AML-193 (cell line): ENCODE measurements around the gene SNRNP40.
A peak's percentile ranks its signal among the peaks of the same experiment; 100 is the strongest.
"Not testable (repeated sequence)": the region's sequence is repeated elsewhere in the genome, so short reads cannot be mapped to it uniquely, and the experiment has no call there.

Experiments used
- DNase-seq, 2 experiments: peaks; one replicate each; lab custom pipeline; 2025; lab: John Stamatoyannopoulos, UW

SNRNP40 gene

GRCh38 chr1:31296486-31297276 is at the start of gene SNRNP40, which contains the start of gene ZCCHC17:
TSS of gene SNRNP40 (minus strand) at chr1:31296788. CDS start at chr1:31296751, 37 bp downstream.
TSS of gene ZCCHC17 (plus strand) at chr1:31297032. CDS start at chr1:31310099, 13,067 bp downstream.
- peak; percentile 98 to 99 for DNase-seq

DNA sequence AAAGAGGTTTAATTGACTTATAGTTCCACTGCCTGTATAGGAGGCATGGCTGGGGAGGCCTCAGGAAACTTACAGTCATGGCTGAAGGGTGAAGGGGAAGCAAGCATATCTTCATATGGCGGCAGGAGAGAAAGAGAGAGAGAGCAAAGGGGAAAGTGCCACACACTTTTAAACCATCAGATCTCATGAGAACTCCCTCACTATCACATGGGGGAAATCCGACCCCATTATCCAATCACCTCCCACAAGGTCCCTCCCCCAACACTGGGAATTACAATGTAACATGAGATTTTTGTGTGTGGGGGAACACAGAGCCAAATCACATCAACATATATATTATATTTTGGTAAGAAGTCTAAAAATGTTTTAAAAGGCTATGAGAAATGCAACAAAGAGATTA is 49.0 kb upstream of the SNRNP40 start:
- DNase-seq, result no peak

DNA sequence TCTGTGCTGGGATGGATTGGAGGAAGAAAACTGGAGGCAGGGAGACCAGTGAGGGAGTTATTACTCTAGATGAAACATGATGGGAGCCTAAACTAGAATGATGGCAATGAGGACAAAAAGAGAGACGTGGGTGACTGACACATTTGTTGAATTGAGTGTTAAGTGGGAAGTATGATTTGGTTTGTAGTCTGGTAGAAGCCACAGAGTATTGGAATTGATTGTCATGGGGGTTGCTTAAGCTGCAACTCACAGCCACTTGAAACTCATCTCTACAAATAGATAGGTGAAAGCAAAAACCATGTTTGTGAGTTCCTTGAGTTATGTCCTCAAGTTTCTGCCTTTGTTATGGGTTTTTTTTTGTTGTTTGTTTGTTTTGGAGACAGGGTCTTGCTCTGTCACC is 47.9 kb upstream of the SNRNP40 start:
- DNase-seq, result no peak

GRCh38 chr1:31336687-31337467 is 40.3 kb upstream of the SNRNP40 start:
- no peak for DNase-seq

DNA sequence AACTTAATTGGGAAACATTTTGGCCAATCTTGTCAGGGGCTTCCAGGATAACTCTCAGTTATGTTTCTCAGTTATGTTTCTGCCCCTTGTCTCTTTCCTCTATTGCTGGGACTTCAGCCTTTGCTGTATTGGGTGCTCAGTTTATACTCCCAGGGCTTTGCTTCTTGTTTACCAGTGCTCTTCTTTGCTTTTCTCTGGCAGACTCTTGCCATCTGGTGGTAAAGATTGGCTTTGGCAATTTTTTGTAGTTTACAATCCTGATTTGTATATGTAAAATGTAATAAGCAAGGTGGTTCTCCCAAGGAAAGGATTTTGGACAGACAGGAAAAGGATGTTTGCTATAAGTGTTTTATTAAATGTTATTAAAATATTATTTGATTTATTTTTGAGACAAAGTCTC is 38.4 kb upstream of the SNRNP40 start:
- peak; percentile 42 to 59 for DNase-seq

- no peak for DNase-seq
Measured at GRCh38 chr1:31327381-31327780, 30.8 kb upstream of the SNRNP40 start.

GRCh38 chr1:31326461-31326860 is 29.9 kb upstream of the SNRNP40 start:
- DNase-seq, result no peak

GRCh38 chr1:31324992-31325391 is 28.4 kb upstream of the SNRNP40 start:
- no peak for DNase-seq

DNA sequence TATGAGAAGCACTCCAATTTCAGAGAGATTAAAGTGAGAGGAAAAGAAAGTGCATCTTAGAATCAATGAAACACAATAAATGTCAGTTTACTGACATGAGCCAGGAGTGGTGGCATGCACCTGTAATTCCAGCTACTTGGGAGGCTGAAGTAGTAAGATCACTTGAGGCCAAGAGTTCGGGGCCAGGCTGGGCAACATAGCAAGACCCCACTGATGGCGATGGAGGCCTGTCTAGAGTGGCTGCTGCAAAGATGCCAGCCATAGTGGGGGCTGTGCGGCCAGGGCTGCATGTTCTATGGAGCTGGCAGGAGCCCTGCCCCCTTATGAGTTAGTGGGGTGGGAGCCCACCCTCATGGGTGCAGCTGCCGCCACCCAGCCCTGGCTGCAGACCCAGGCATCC is 27.5 kb upstream of the SNRNP40 start:
- no peak for DNase-seq

DNA sequence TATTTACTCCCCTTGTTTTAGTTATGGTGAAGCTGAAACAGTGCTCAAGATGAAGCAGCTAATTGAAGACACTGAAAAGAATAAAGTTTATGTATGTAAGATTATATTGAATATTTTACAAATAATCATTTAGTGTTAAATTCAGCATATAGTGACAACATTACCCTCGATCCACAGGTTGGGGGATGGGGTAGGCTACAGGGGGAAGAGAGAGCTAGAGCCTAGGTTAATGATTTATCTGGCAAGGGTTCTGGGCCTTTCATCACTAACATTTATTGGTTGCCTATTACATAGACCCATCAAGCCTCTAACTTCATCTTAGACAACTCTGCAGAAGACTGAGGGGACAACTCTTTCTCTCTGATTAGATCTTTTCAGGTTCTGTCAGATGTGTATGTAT is 21.6 kb upstream of the SNRNP40 start:
- no peak for DNase-seq

DNA sequence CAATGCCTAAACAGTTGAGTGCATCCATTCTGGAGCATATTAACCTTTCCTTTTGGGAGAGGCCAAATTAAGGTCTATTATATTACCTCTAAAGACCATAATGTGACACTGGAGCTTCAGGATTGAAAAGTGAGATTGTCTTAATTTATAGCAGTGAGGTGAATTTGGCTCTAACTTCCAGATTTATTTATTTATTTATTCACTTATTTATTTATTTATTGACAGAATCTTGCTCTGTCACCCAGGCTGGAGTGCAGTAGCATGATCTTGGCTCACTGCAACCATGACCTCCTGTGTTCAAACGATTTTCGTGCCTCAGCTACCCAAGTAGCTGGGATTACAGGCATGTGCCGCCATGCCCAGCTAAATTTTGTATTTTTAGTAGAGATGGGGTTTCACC is 19.3 kb upstream of the SNRNP40 start:
- DNase-seq, result no peak

DNA sequence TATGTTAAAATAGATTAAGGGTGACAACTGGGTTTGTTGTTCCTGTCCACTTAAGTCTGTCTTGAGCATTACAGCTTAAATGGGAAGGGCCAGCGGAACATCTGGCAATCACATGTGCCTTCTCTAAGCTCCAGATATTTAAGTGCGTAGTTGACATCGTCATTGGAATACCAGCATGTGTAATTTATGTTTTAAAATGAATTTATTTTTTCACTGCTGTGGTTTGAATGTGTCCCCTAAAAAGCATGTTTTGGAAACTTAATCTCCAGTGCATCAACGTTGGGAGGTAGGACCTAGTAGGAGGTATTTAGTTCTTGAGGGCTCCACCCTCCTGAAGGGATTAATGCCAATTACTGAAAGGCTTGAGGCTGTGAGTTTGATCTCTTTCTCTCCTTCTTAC is 13.6 kb upstream of the SNRNP40 start:
- no peak for DNase-seq

- DNase-seq, result no peak
Measured at GRCh38 chr1:31308036-31308435, 11.4 kb upstream of the SNRNP40 start.

DNA sequence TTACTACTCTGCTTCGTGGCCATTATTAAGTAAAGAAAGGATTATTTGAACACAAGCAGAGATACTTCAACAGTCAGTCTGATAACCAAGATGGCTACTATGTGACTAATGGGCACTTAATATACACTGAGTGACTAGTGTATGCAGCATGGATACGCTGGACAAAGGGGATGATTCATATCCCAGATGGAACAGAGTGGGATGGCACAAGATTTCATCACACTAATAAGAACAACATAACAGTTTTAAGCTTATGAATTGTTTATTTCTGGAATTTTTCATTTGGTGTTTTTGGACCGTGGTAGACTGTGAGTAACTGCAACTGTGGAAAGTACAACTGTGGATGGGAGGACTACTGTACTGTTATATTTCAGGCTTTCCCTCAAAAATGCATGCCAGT is 9.7 kb upstream of the SNRNP40 start:
- DNase-seq, result no peak

GRCh38 chr1:31302709-31303441 is 6.3 kb upstream of the SNRNP40 start:
- no peak for DNase-seq

DNA sequence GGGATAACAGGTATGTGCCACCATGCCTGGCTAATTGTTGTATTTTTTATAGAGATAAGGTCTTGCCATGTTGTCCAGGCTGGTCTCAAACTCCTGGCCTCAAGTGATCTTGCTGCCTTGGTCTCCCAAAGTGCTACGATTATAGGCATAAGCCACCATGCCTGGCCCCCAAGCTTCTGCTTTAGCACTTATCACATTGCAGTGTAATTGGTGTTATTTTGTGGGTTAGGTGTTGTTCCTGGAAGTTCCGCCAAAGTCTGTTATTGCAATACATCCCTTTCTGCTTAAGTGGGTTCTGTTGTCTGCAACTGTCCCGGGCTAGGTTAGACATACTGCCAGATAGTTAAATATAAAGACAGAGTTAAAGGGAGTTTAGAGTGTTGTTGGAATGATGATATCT is 3.6 kb upstream of the SNRNP40 start:
- no peak for DNase-seq

DNA sequence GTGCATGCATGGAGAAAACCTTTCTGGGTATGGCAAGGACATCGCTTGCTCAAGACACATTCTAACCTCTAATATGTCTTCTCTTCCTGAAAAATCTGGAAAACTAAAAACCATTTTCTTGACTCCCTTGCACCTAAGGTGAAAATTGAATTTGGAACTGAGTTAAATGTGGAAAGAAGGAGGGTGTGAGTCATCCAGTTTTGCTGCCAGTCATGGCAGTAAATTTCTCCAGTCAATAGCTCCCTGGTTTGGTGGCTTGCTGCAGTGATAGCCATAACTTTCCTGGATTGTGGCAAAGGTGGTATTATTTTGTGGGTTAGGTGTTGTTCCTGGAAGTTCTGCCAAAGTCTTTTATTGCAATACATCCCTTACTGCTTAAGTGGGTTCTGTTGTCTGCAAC is 2.8 kb upstream of the SNRNP40 start:
- DNase-seq, result no peak

GRCh38 chr1:31297277-31298247 is 974 bp upstream of the SNRNP40 start:
- DNase-seq, result peak; percentile 46 to 50

DNA sequence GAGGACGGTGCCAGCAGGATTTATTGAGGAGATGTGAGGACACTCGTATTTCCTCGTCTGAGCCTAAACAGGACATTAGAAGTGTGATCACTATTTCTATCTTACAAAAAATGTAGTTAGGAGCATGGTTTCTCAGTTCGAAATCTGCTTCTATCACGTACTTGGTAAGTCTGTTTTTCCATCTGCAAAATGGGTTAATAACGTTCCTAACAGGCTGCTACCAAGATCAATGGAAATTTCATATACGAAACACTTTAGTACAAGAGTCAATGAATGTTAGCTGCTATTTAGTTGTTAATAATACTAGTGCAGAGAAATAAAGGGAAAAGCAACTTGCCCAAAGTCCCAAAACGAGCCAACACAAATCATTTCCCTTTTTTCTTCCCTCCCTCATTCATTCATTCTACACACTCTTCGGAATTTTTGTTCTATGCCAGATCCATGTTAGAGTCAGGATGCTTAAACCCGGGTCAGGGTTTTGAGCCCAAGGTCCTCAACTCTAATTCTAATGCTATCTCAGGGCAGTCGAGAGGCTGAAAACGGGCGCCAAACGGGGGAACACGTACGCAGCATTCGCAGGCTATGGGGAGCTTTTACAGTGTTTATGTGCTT is 608 bp downstream of the SNRNP40 start:
- DNase-seq, result no peak

DNA sequence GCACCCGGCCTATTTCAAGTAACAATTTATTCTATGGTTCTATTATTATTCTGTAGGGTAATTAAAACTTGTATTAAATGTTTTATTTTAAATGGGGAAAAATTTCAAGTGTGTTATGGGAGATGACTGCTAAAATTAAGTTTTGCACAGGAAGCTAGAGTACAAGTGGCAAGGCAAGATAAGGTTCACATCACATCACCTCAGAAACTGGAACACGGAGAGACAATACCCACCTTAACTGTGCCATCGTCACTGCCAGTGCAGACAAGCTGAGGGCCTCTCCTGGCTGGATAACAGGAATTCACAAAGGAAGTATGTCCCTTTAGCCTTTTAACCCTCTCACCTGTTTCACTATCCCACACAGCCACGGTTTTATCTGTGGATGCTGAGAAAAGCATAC is 7.6 kb downstream of the SNRNP40 start:
- DNase-seq, result no peak

DNA sequence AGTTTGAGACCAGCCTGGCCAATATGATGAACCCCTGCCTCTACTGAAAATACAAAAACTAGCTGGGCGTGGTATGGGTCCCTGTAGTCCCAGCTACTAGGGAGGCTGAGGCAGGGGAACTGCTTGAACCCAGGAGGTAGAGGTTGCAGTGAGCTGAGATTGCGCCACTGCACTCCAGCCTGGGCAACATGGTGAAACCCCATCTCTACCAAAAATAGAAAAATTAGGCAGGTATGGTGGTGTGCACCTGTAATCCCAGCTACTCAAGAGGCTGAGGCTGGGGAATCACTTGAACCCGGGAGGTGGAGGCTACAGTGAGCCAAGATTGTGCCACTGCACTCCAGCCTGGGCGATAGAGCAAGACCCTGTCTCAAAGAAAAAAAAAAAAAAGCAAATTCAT is 8.8 kb downstream of the SNRNP40 start:
- not testable (repeated sequence) for DNase-seq
